ENCODE data around the gene BMP10. TPM values are rescaled to one million over a fixed set of nuclear protein-coding genes. Genes with fewer than 3 reads are reported as not detected.

BMP10 gene
- total RNA-seq, 1 experiment from 2014 or later = not detected

DNA sequence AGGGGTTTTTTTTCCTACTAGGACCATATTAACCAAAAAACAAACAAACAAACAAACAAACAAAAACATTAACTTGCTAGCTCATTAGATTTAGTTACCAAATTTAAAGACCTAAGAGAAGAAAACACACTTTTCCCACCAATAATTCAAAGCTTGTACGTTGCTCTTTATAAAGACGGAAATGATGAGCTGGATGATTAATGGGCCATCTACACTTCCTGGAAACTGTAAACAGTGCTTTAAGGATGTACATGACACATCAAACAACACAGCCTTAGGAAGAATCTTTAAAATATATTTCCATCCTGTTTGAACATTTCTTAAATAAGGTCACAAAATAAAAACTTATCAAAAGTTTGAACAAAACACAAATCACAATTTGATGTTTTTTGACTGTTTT lies 982 bp downstream of the BMP10 start:
- H3K4me3 ChIP-seq (ENCODE audit: low read depth, low read length, poor library complexity, severe bottlenecking) = no peak overlapping the region
- no peaks in the 10 kb centered on the region for H3K27me3 ChIP-seq (replicated peaks; ENCODE audit: insufficient read depth, low read depth, low read length, poor library complexity)
- H3K27ac ChIP-seq (ENCODE audit: low read depth, low read length, poor library complexity, severe bottlenecking) = no peak overlapping the region
- H3K36me3 ChIP-seq (ENCODE audit: insufficient read depth, low read length, poor library complexity, severe bottlenecking) = no peaks in the 10 kb centered on the region
- ChIA-PET POLR2A (ENCODE audit: low non-redundant PET) (no interaction called here), CTCF (no interaction called here)
- intact Hi-C loops (cut with micrococcal nuclease; ENCODE audit: unreplicated experiment) = no loop called here
- BruUV-seq (replicated peaks) = no TSS peak
- DNase-seq (ENCODE audit: low spot score) = no peak
- TF ChIP-seq EZH2 (IDR thresholded peaks at IDR 0.05; ENCODE audit: borderline replicate concordance, low read depth, low read length, poor library complexity, severe bottlenecking) = no peak
- TF ChIP-seq, protein P1, sequence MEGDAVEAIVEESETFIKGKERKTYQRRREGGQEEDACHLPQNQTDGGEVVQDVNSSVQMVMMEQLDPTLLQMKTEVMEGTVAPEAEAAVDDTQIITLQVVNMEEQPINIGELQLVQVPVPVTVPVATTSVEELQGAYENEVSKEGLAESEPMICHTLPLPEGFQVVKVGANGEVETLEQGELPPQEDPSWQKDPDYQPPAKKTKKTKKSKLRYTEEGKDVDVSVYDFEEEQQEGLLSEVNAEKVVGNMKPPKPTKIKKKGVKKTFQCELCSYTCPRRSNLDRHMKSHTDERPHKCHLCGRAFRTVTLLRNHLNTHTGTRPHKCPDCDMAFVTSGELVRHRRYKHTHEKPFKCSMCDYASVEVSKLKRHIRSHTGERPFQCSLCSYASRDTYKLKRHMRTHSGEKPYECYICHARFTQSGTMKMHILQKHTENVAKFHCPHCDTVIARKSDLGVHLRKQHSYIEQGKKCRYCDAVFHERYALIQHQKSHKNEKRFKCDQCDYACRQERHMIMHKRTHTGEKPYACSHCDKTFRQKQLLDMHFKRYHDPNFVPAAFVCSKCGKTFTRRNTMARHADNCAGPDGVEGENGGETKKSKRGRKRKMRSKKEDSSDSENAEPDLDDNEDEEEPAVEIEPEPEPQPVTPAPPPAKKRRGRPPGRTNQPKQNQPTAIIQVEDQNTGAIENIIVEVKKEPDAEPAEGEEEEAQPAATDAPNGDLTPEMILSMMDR (conservative IDR thresholded peaks at IDR 0.05; ENCODE audit: low read depth, low read length) = no peak
- H3K9me3 ChIP-seq (ENCODE audit: low read depth, low read length, poor library complexity, severe bottlenecking) = no peaks in the 10 kb centered on the region
- H3K4me1 ChIP-seq (ENCODE audit: insufficient read depth, low read length, poor library complexity, severe bottlenecking) = no peaks in the 10 kb centered on the region

- ChIA-PET POLR2A (ENCODE audit: low non-redundant PET) (no interaction called here), CTCF (no interaction called here)
- no peaks in the 10 kb centered on the region for H3K36me3 ChIP-seq (ENCODE audit: insufficient read depth, low read length, poor library complexity, severe bottlenecking)
- no peaks in the 10 kb centered on the region for H3K9me3 ChIP-seq (ENCODE audit: low read depth, low read length, poor library complexity, severe bottlenecking)
- intact Hi-C loops (cut with micrococcal nuclease; ENCODE audit: unreplicated experiment) = no loop called here
- no peak for DNase-seq (ENCODE audit: low spot score)
- no peaks in the 10 kb centered on the region for H3K4me1 ChIP-seq (ENCODE audit: insufficient read depth, low read length, poor library complexity, severe bottlenecking)
- no peak overlapping the region for H3K27ac ChIP-seq (ENCODE audit: low read depth, low read length, poor library complexity, severe bottlenecking)
- BruUV-seq (replicated peaks) = no TSS peak
- no peak for TF ChIP-seq EZH2 (IDR thresholded peaks at IDR 0.05; ENCODE audit: borderline replicate concordance, low read depth, low read length, poor library complexity, severe bottlenecking)
- TF ChIP-seq, protein P1 (conservative IDR thresholded peaks at IDR 0.05; ENCODE audit: low read depth, low read length) = no peak
- no peak overlapping the region for H3K4me3 ChIP-seq (ENCODE audit: low read depth, low read length, poor library complexity, severe bottlenecking)
- no peaks in the 10 kb centered on the region for H3K27me3 ChIP-seq (replicated peaks; ENCODE audit: insufficient read depth, low read depth, low read length, poor library complexity)
Measured at GRCh38 chr2:68865108-68865507, 6.1 kb downstream of the BMP10 start.

- Histone ChIP-seq H3K27me3 (replicated peaks; ENCODE audit: insufficient read depth, low read depth, low read length, poor library complexity) (no peaks in the 10 kb centered on the region), H3K27ac (ENCODE audit: low read depth, low read length, poor library complexity, severe bottlenecking) (no peak overlapping the region), H3K36me3 (ENCODE audit: insufficient read depth, low read length, poor library complexity, severe bottlenecking) (no peaks in the 10 kb centered on the region), H3K4me1 (ENCODE audit: insufficient read depth, low read length, poor library complexity, severe bottlenecking) (no peaks in the 10 kb centered on the region), H3K4me3 (ENCODE audit: low read depth, low read length, poor library complexity, severe bottlenecking) (no peak overlapping the region), H3K9me3 (ENCODE audit: low read depth, low read length, poor library complexity, severe bottlenecking) (no peaks in the 10 kb centered on the region)
- no peak for DNase-seq (ENCODE audit: low spot score)
- CTCF ChIA-PET = no interaction called here
- intact Hi-C loops (cut with micrococcal nuclease; ENCODE audit: unreplicated experiment) = no loop called here
- BruUV-seq (replicated peaks) = no TSS peak
- TF ChIP-seq, protein P1 (conservative IDR thresholded peaks at IDR 0.05; ENCODE audit: low read depth, low read length) = no peak
- no peak for TF ChIP-seq EZH2 (IDR thresholded peaks at IDR 0.05; ENCODE audit: borderline replicate concordance, low read depth, low read length, poor library complexity, severe bottlenecking)
- POLR2A ChIA-PET (ENCODE audit: low non-redundant PET) = no interaction called here
Measured at GRCh38 chr2:68863996-68864395, 7.2 kb downstream of the BMP10 start.

Data from A673 (cell line).